ENCODE measurements around the gene PICALM. TPM values are rescaled to one million over a fixed set of nuclear protein-coding genes. Genes with fewer than 3 reads are reported as not detected.

PICALM gene
- total and polyA plus RNA-seq, 2 of the 4 experiments (the other 2 are of a cell fraction): 235 to 453 TPM

DNA sequence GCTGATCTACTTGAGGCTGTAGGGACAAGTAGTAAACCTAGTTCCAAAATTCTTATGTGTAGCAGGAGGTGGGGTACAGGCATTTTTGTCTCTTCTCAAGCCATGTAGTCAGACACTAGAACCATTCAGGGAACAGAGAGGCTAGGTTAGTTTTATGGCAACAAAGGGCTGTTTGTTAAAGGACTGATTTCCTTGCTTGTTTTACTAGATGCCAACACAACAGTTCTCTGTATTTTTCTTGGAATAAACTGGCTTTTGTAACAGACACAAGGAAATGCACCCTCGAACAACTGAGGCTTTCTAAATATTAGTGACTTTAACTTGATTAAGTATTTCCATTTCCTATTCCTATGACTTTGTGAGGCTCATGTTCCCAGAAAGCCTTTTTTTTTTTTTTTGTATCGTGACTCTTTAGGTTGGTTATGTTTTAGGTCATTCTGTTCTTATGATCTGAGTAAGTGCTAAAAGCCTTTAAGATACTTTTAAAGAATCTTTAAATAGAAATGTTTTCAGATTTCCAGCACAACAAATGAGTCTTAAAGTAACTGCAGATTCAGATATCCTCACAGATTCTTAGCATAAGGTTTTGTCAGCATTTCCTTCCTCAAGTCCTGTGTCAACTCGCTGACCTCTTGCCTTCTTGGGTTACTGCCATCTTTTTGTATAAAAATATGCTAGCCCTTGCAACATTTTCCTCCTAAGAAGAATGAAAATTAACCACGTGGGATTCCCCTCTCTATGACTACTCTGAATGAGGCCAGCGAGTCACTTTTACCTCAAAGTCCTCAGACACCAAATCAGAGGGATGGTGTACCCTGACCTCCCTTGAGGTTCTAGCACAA lies 121.2 kb downstream of the PICALM start (continued):
- TF ChIP-seq SMC3 (IDR thresholded peaks at IDR 0.05; ENCODE audit: low read depth, low read length) (no peak), RFX5 (IDR thresholded peaks at IDR 0.05; ENCODE audit: low read depth, low read length) (no peak), MAZ (IDR thresholded peaks at IDR 0.05; ENCODE audit: borderline replicate concordance, low read depth, low read length) (no peak)

DNA sequence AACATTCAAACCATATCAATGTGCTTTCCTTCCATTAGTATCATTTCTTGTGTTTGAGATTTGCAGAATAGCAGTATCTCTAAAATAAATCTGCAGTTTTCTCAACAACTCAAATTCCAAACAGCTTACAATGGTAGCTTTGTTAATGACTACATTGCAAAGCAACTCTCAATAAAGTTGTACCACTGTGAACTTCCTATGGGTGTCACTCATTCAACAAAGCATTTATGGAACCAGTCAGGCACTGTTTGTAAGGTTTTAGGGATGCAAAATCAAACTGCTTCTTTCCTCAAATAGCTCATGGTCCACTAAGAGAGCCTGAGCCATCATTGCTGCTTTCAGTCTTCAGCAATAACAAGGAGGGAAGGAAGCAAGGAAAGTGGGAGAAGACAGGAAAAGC lies 122.7 kb downstream of the PICALM start:
- H2AFZ ChIP-seq (replicated peaks; ENCODE audit: low read length, poor library complexity): no peak overlapping the region
- H4K5ac ChIP-seq (ENCODE audit: low read depth, low read length): no peak overlapping the region
- no peak overlapping the region for H3K4me3 ChIP-seq (ENCODE audit: insufficient read depth, low read depth, low read length)
- no peak overlapping the region for H3K14ac ChIP-seq (replicated peaks; ENCODE audit: low read depth, low read length)
- dilution Hi-C loops (cut with HindIII; ENCODE audit: low sequenced_read_pairs, unreplicated experiment): no loop called here
- no peak overlapping the region; the same call in 1 of the 2 replicates for H3K4ac ChIP-seq (ENCODE audit: low read depth, low read length)
- 0 out of 4 replicates have a peak overlapping the region, but pooled peaks of 1 of the 2 experiments have one; percentile 12 for H4K8ac ChIP-seq (ENCODE audit: low read depth in 2 of 2, low read length in 2 of 2)
- no peak overlapping the region for H3K4me2 ChIP-seq (ENCODE audit: low read depth, low read length)
- peaks cover 5% of the 10 kb centered on the region for H3K9me1 ChIP-seq (ENCODE audit: insufficient read depth, low read length)
- no peak overlapping the region for H2BK120ac ChIP-seq (ENCODE audit: low read depth, low read length)
- peaks cover 14% of the 10 kb centered on the region for H3K4me1 ChIP-seq (ENCODE audit: control insufficient read depth, insufficient read depth, low read length)
- in situ Hi-C loops (cut with MboI; ENCODE audit: low sequenced_read_pairs): no loop called here
- 0 out of 4 replicates have a peak, but pooled peaks cover 0 to 3% of the 10 kb centered on the region in 2 experiments for H3K79me1 ChIP-seq (ENCODE audit: low read depth in 1 of 2, low read length in 2 of 2)
- intact Hi-C loops (cut with micrococcal nuclease): no loop called here
- ChIA-PET CTCF (interaction anchor here (0.7 to 1.3 kb wide), 5 partner anchors 12 to 276 kb away, joined by 3 to 4 read pairs (median 3); partner anchors contain the start of gene CCDC83), POLR2A (ENCODE audit: unreplicated experiment) (interaction anchor here (0.6 to 0.7 kb wide), 3 partner anchors 71 to 277 kb away, joined by 3 to 4 read pairs (median 3); no protein-coding TSS in a partner anchor)
- H3K18ac ChIP-seq (ENCODE audit: low read depth, low read length): no peak overlapping the region
- no peak overlapping the region for H3K27ac ChIP-seq (ENCODE audit: insufficient read depth, low read length)
- peak overlapping the region; percentile 17; the same call in 1 of the 2 replicates for H2BK20ac ChIP-seq (ENCODE audit: low read depth, low read length)
- H2AK5ac ChIP-seq (ENCODE audit: low read depth, low read length): no peak overlapping the region
- no peak overlapping the region for H2BK15ac ChIP-seq (ENCODE audit: low read depth, low read length)
- no peak overlapping the region for H3K23ac ChIP-seq (ENCODE audit: low read depth, low read length)
- H3K27me3 ChIP-seq (ENCODE audit: control insufficient read depth, insufficient read depth, low read length): no peaks in the 10 kb centered on the region
- no peaks in the 10 kb centered on the region for H3K36me3 ChIP-seq (ENCODE audit: control insufficient read depth, insufficient read depth, low read length)
- no peak overlapping the region for H3K56ac ChIP-seq (ENCODE audit: extremely low read depth, insufficient read depth, low read length)
- no peaks in the 10 kb centered on the region for H3K9me3 ChIP-seq (ENCODE audit: control insufficient read depth, insufficient read depth, low read length)
- no peak overlapping the region for H4K91ac ChIP-seq (ENCODE audit: insufficient read depth, low read depth, low read length)
- BruUV-seq (replicated peaks): no TSS peak
- H3K9ac ChIP-seq (ENCODE audit: low read depth, low read length): no peak overlapping the region
- no peak overlapping the region for H2AK9ac ChIP-seq (replicated peaks; ENCODE audit: low read depth, low read length, poor library complexity)
- H2BK5ac ChIP-seq (ENCODE audit: low read depth, low read length, poor library complexity, severe bottlenecking): no peak overlapping the region
- peak; percentile 31 for ATAC-seq (ENCODE audit: low read depth)
- peak; percentile 58 for DNase-seq
- peaks cover 4% of the 10 kb centered on the region; the same call in 1 of the 2 replicates for H4K20me1 ChIP-seq (ENCODE audit: insufficient read depth, low read length)
- TF ChIP-seq CEBPB (IDR thresholded peaks at IDR 0.05; ENCODE audit: low read depth, low read length) (no peak), MXI1 (IDR thresholded peaks at IDR 0.05; ENCODE audit: borderline replicate concordance, low read depth, low read length) (no peak), NFE2L2 (IDR thresholded peaks at IDR 0.05; ENCODE audit: low read depth, low read length) (no peak), USF2 (IDR thresholded peaks at IDR 0.05; ENCODE audit: low read depth, low read length) (no peak), POLR2A (IDR thresholded peaks at IDR 0.05; ENCODE audit: low read depth, low read length) (no peak), CHD1 (IDR thresholded peaks at IDR 0.05; ENCODE audit: low read depth, low read length) (no peak), MAFK (IDR thresholded peaks at IDR 0.05; ENCODE audit: low read depth, low read length) (no peak), RAD21 (IDR thresholded peaks at IDR 0.05; ENCODE audit: low read length) (no peak), RFX5 (IDR thresholded peaks at IDR 0.05; ENCODE audit: low read depth, low read length) (no peak), SMC3 (IDR thresholded peaks at IDR 0.05; ENCODE audit: low read depth, low read length) (no peak), FOS (IDR thresholded peaks at IDR 0.05; ENCODE audit: low read depth, low read length) (no peak)
- TF ChIP-seq, protein P1, sequence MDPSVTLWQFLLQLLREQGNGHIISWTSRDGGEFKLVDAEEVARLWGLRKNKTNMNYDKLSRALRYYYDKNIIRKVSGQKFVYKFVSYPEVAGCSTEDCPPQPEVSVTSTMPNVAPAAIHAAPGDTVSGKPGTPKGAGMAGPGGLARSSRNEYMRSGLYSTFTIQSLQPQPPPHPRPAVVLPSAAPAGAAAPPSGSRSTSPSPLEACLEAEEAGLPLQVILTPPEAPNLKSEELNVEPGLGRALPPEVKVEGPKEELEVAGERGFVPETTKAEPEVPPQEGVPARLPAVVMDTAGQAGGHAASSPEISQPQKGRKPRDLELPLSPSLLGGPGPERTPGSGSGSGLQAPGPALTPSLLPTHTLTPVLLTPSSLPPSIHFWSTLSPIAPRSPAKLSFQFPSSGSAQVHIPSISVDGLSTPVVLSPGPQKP (IDR thresholded peaks at IDR 0.05; ENCODE audit: borderline replicate concordance, low read depth, low read length): no peak

Measured in IMR-90 (cell line).